Measurements from ENCODE around the gene ABHD14A.
A peak's percentile ranks its signal among the peaks of the same experiment; 100 is the strongest.

ABHD14A gene

DNA sequence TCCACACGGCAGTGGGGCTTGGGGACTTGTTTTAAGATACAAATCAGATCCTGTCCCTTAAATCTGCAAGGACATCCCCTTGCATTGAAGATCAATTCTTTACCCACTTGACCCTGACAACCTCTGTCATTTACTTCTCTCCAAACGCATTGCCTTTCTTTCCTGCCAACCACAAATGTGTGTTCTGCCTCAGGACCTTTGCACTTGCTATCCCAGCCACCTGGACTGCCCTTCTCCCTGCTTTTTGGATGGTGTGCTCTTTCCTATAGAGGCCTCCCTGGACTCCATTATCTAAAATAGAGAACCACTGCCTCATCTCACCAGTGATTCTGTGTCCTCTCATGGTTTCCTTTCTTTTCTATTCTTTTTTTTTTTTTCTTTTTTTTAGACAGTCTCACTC lies 22.3 kb downstream of the ABHD14A start:
- DNase-seq (ENCODE audit: low spot score), result no peak

- peak; percentile 79 for DNase-seq (ENCODE audit: low spot score)
These were observed 23.2 kb downstream of the ABHD14A start for GRCh38 chr3:51997935-51998596.

DNA sequence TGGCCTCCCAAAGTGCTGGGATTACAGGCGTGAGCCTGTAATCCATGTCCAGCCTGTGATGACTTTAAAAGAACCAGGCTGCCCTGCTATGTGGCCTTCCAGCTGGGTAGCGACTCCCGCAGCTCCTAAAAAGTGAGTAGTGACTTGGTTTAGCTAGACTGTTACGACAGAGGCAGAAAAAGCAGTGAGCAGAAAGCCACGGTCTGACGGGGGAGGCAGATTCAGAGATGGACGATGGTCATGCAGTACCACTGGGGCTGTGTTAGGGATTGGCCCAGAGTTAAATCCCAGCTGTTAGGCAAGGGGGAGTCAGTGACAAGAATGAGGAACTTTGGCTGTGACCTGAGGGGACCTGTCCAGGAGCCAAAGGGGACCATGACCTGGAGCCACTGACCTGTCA lies 23.9 kb downstream of the ABHD14A start:
- no peak for DNase-seq (ENCODE audit: low spot score)

- DNase-seq (ENCODE audit: low spot score), result no peak
These were observed 25.0 kb downstream of the ABHD14A start for GRCh38 chr3:51999846-52000245.

DNA sequence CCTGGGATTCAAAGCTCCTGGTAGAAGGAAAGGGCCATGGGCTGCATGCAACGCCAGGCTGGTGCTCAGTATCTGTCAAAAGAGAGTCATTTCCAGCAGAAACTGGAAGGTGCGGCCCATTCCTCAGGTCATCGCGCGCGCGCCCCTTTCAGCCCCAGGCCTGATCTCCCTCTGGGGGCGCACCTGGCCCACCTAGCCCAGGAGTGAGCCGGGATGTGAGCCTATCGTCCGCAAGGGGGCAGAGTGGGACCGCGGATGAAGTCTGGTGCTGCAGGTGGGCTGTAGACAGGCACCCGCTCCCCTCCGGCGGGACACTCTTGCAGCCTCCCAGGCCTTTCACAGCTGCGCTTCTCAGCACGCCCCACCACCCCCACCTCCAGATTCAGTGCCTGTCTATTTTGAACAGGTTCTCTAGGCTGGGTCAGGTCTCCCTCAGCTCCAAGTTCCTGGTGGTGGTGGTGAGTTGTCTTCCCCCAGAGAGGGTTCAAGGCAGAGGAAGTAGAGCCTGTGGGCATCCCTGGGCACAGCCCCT lies 26.6 kb downstream of the ABHD14A start:
- DNase-seq (ENCODE audit: low spot score), result peak; percentile 68

GRCh38 chr3:52002748-52003147 lies 27.9 kb downstream of the ABHD14A start:
- no peak for DNase-seq (ENCODE audit: low spot score)

GRCh38 chr3:52004163-52004787 lies 29.4 kb downstream of the ABHD14A start:
- peak; percentile 82 for DNase-seq (ENCODE audit: low spot score)

GRCh38 chr3:52004906-52005395 lies 30.1 kb downstream of the ABHD14A start:
- no peak for DNase-seq (ENCODE audit: low spot score)

GRCh38 chr3:52005571-52005986 lies 30.7 kb downstream of the ABHD14A start:
- peak; percentile 84 for DNase-seq (ENCODE audit: low spot score)

DNA sequence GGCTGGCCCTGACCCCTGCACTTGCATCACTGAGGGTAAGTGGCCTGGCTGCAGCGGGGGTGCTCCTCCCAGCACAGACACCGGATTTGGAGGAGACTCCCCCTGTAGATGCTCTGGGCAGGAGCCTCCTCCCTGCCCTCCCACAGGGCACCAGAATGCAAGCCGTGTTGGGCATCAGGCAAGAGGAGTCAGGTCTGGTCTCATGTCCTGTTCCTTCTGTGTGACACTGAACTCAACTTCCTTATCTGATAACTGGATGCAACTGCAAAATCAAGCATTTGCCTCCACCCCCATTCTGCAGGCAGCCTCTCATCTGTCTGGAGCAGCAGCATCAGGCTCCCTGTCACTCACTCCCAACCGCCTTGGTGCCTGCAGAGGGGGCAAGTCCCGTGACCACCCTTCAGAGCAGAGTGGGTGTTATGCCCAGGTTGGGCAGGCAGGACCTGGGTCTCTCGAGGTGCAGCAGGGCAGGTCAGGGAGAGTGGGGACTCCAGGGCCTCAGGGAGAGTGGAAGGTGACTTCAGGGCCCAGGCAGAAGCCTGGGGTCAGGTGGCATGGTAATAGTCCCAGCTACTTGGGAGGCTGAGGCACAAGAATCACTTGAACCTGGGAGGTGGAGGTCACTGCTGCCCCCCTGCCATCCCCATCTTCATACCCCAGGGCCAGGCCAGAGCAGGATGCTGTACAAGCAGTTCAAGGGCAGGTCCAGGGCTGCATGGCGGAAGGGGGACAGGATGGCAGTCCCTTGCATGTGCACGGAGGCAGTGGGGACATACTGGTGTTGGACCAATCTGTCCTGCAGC lies 31.4 kb downstream of the ABHD14A start:
- DNase-seq (ENCODE audit: low spot score), result peak; percentile 57

DNA sequence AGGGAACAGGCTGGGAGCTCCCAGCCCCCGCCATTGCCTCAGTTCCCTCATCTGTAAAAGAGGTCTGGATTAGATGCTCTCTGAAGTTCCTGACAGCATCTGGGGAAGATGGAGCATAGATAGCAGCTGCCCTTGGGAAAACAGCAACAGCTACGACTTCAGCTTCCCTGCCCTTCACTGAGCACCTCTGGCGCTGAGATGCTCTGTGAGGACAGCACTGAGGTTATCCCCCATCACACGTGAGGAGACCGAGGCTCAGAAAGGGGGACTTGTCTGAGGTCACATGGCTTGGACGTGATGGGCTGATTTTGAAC lies 31.9 kb downstream of the ABHD14A start:
- DNase-seq (ENCODE audit: low spot score), result no peak

DNA sequence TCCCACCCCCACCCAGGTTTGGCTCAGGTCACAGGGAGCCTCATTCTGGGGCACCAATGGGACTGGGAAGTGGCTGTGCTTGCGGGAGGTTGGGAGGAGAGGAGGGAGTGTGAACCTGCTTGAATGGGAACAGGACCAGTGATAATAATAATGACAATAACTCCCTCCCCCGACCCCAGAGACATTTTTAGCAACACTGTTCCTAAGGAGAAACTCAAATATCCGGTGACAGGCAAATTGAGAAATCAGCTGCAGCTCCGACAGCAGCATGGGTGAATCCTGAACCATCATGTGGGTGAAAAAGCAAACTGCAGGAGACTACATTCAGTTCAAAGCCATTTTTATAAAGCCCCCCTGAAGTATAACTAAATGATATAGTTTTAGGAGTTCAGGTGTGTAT lies 32.4 kb downstream of the ABHD14A start:
- peak; percentile 78 for DNase-seq (ENCODE audit: low spot score)

GRCh38 chr3:52010431-52010830 lies 35.6 kb downstream of the ABHD14A start:
- no peak for DNase-seq (ENCODE audit: low spot score)

GRCh38 chr3:52012699-52013098 lies 37.8 kb downstream of the ABHD14A start:
- DNase-seq (ENCODE audit: low spot score), result no peak

DNA sequence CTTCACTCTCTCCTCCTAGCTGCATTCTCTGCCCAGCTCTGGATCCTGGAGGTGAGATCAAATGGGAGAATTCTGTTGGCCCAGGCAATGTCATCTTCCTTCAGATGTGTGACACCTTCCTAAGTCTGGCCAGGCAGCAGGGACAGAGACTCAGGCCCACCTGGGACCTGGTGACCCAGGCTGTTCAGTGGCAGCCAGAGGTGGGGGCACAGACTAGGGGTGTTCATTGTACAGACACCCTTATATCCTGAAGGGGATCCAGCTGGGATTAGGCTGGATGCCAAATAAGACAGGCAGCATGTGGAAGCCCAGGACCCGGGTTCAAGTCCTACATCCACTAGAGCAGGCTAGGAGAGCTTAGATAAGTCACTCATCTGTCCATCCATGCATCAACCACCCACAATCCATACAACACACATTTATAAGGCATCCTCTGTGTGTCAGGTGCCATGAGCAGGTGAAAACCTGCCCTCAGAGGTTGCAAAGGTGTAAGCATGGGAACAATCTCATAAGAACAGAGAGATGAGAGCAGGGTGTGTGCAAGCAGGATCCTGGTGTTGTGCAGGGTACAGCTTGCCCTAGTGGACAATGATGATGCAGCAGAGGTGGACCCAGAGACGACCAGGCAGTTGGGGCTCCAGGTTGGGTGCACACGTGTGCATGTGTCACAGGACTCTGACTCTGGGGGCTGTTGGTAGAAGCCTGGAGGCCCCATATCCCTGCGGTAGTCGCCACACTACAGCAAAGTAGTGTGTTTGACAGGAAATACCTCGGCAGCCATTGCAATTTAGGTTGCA lies 39.1 kb downstream of the ABHD14A start:
- DNase-seq (ENCODE audit: low spot score), result no peak

GRCh38 chr3:52014613-52015012 lies 39.7 kb downstream of the ABHD14A start:
- no peak for DNase-seq (ENCODE audit: low spot score)

DNA sequence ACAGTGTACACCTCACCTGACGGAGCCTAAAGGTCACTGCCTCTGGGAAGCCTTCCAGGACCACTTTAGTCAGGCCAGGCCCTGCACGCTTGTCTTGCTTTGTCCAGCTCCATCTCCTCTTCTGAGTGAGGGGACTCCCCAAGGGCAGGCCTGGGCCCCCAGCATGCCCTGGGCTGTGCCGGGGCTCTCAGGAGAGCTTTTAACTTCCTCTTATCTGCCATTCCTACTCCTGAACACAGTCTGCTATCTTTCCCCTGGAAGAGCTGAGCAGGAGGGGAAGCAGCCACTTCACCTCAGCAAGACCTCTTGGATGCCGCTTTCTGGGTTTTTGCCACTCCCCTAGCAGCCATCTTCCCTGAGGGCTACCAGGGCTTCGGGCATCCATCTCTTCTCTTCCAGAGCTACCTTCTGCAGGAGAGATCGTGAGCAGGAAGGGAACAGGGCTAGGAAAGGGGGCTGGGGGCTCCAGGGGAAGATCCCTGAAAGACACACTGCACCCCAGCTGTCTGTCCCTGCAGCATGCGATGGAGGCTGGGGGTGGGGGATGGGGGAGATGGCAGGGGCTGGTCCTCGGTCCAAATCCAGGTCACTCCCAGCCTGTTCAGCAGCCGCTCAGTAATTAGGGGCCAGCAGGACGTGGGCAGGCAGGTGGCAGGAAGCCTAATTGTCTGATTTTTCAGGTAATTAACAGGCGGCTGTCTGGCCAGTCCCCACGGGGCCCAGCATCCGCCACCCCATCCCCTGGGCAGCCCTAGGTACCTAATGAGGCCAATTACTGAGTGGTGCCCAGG lies 40.8 kb downstream of the ABHD14A start:
- DNase-seq (ENCODE audit: low spot score), result no peak

DNA sequence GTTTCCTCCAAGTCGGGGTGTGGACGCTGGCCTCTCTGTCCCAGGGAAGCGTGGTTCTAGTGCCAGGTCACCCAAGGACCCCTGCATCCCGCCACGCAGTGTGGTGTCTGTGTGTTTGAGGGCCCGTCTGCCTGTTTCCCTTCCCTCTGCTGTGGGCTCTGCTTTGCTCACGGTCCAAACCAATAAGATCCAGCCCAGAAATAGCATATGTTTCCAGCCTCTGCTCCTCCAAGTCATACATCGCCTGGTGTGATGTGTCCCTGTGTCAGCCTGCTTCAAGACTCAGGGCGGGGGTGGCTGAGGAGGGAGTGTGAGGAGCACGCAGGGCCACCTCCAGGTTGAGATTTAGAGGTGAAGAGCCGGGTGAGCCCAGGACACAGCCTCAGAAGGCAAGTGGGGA lies 42.7 kb downstream of the ABHD14A start:
- peak; percentile 49 for DNase-seq (ENCODE audit: low spot score)

DNA sequence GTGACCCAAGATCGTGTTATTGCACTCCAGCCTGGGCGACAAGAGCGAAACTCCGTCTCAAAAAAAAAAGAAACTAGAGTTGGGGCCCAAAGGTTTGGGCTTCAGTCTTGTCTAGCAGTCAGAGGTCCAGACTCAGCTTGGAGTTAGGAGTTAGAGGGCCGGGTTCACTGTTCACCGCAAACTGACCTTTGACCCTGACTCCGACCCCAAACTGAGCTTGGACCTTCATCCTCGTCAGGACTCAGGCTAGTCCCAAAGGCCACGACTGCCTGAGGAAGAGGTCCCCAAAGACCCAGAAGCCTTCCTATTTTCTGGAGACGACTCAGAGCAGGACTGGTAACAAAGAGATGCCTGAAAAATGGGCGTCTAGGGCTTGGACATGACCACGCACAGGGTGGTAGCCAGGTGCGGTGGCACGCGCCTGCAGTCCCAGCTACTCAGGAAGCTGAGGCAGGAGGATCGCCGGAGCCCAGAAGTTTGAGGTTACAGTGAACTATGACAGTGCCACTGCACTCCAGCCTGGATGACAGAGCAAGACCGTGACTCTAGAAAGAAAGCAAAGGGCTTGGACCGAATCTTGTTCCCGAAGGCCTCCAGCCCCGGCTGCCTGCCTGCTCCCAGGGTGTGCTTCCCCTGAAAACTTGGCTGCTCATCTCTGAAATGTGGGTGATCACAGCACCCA lies 43.6 kb downstream of the ABHD14A start:
- DNase-seq (ENCODE audit: low spot score), result no peak

DNA sequence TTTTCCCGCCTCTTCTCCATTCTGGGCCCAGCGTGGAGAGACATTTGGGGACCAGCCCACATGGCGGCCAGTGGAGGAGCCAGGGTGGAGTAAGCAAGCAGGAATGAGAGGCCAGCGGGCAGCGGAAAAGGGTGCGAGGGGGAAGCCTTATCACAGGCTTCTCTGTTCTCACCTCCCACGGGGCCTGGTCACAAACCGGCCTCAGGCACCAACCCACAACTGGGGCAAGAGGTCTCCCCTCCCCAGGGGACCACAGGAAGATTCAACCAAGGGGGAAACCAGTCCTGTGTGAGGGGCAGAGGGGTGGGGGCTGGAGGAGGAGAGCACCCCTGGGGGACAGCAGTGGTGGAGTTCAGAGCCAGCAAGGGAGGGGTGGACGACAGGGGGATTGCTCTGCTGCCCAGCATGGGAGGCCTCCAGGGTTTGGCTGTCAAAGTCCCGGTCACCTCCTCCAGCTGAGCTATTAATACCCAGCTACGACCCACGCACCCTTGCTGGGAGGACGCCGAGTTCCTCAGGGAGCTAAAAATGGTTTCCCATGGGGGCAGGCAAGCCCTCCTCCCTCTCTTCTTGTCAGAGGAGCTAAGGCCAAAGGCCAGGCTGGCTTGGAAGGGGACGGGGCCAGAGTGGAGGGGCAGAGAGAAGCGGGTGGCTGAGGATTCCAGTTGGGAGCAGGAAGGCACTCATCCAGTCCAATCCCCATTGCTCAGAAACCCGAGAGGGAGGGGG lies 44.7 kb downstream of the ABHD14A start:
- peak; percentile 56 for DNase-seq (ENCODE audit: low spot score)

Data from putamen (tissue), 1 donor.